GM12878 (cell line): ENCODE data around the gene ARIH2. TPM values are rescaled to one million over a fixed set of nuclear protein-coding genes. Genes with fewer than 3 reads are reported as not detected.

Source experiments
- ATAC-seq: fragments of 200-7000 bp; cut with Tn5 transposase; 3 replicates; pipeline ENCODE4 v1.9.1; 2020; ENCODE audit warnings: mild to moderate bottlenecking, moderate library complexity
- BruUV-seq: library from RNA; stranded (reverse); fragments of 400-500 nt; replicated peaks from 2 replicates; lab custom pipeline; 2021; lab: Mats Ljungman, UMichigan
- CTCF ChIA-PET: fragments of 300-600 bp; sonication (Branson Sonifier 250); formaldehyde crosslinking; extraction: SDS; loops from one replicate; lab custom pipeline; 2021; ENCODE audit warnings: inconsistent platforms; lab: Yijun Ruan, JAX
- POLR2A ChIA-PET: fragments of 350-600 bp; formaldehyde crosslinking; extraction: SDS; loops from one replicate; lab custom pipeline; 2021; ENCODE audit warnings: inconsistent platforms; lab: Charles Lee
- RAD21 ChIA-PET: fragments of 300-600 bp; sonication (Branson Sonifier 250); formaldehyde crosslinking; loops from one replicate; lab custom pipeline; 2023; ENCODE audit warnings: antibody characterized with exemption; ENCODE audit not compliant: unreplicated experiment; lab: Charles Lee
- SMC1A ChIA-PET: fragments of 300-600 bp; sonication (Branson Sonifier 250); formaldehyde crosslinking; loops from one replicate; lab custom pipeline; 2023; ENCODE audit not compliant: unreplicated experiment, uncharacterized antibody; lab: Charles Lee
- DNase-seq: peaks from one replicate; pipeline ENCODE4 v3.0.0-alpha.2; 2011; ENCODE audit warnings: low read depth, low spot score
- FAIRE-seq: peaks from 3 replicates; lab custom pipeline; 2011; peaks lifted over from hg19 to GRCh38; lab: Jason Lieb, UNC
- H2AFZ ChIP-seq: 2 replicates; pipeline ENCODE4 v1.6.0; 2011; ENCODE audit warnings: low read depth, low read length, control low read depth; ENCODE audit not compliant: control insufficient read depth
- H3K27ac ChIP-seq: 2 replicates; pipeline ENCODE4 v1.5.1; 2011; ENCODE audit warnings: control low read depth; ENCODE audit not compliant: control insufficient read depth, insufficient read depth
- H3K27me3 ChIP-seq, 2 experiments: replicated peaks in 1 of 2; 2 replicates each; pipeline versions ENCODE4 v1.6.0 to v1.6.1; 2011; ENCODE audit warnings: low read length in 1 of 2; ENCODE audit not compliant: control insufficient read depth in 2 of 2, insufficient read depth in 2 of 2
- H3K36me3 ChIP-seq, 2 experiments: 2 replicates each; pipeline ENCODE4 v1.5.1; 2011; ENCODE audit warnings: low read length in 1 of 2; ENCODE audit not compliant: control insufficient read depth in 2 of 2, insufficient read depth in 2 of 2
- H3K4me1 ChIP-seq: 2 replicates; pipeline ENCODE4 v1.6.1; 2011; ENCODE audit warnings: mild to moderate bottlenecking, low read length, moderate library complexity, mixed read lengths; ENCODE audit not compliant: control insufficient read depth, insufficient read depth
- H3K4me2 ChIP-seq: 2 replicates; pipeline ENCODE4 v1.6.0; 2011; ENCODE audit warnings: control low read depth; ENCODE audit not compliant: control insufficient read depth, insufficient read depth
- H3K4me3 ChIP-seq: fragments of 200-600 bp; sonication (generic); 2 replicates; pipeline ENCODE4 v1.5.1; 2016
- H3K79me2 ChIP-seq: 2 replicates; pipeline ENCODE4 v1.6.0; 2011; ENCODE audit warnings: low read length; ENCODE audit not compliant: control insufficient read depth, insufficient read depth
- H3K9ac ChIP-seq: 2 replicates; pipeline ENCODE4 v1.8.0; 2011; ENCODE audit warnings: low read length, control low read depth, mixed read lengths; ENCODE audit not compliant: control insufficient read depth, insufficient read depth
- H3K9me3 ChIP-seq: replicated peaks from 3 replicates; pipeline ENCODE4 v1.5.1; 2011; ENCODE audit warnings: mild to moderate bottlenecking, low read length; ENCODE audit not compliant: control insufficient read depth, insufficient read depth
- H4K20me1 ChIP-seq: 2 replicates; pipeline ENCODE4 v1.6.0; 2011; ENCODE audit not compliant: control insufficient read depth, insufficient read depth
- CBX5 ChIP-seq: sonication (generic); IDR thresholded peaks from 2 replicates; pipeline ENCODE4 v1.6.1; 2016; ENCODE audit warnings: low read depth, moderate library complexity, mild to moderate bottlenecking, inconsistent platforms
- NR2C2 ChIP-seq: IDR thresholded peaks from 2 replicates; pipeline ENCODE4 v1.6.1; 2011; ENCODE audit warnings: borderline replicate concordance, low read depth; ENCODE audit not compliant: control insufficient read depth, insufficient read length
- RB1 ChIP-seq: fragments of 450-650 bp; formaldehyde crosslinking; IDR thresholded peaks from 2 replicates; pipeline ENCODE4 v1.6.1; 2017; ENCODE audit warnings: mild to moderate bottlenecking, borderline replicate concordance
- RUNX3 ChIP-seq: IDR thresholded peaks from 2 replicates; pipeline ENCODE4 v1.6.1; 2012; ENCODE audit warnings: low read length, inconsistent platforms
- WGBS: methylation state at CpG from one replicate; pipeline ENCODE4 v1.1.6; 2016; ENCODE audit warnings: low lambda C conversion rate; ENCODE audit not compliant: insufficient replicate concordance, insufficient coverage; ENCODE audit errors: missing lambda C conversion rate; 5-methylcytosine and 5-hydroxymethylcytosine counted together
- in situ Hi-C: fragments of 300-500 bp; cut with MboI; formaldehyde crosslinking; loops from 9 replicates; pipeline ENCODE4 v1.14.3; 2018; ENCODE audit warnings: mixed read lengths
- intact Hi-C: fragments of 100-400 bp; cut with micrococcal nuclease; formaldehyde crosslinking; loops from one replicate; pipeline ENCODE4 v1.14.2; 2022; ENCODE audit not compliant: unreplicated experiment
- polyA plus RNA-seq, 11 experiments: library from polyadenylated mRNA; depleted of rRNA in 4 of 11; unstranded in 6 of 11; stranded (reverse) in 5 of 11; fragments of >200 nt; fragmentation: Nextera tagmentation in 4 of 11; fragmentation: Illumina TruSeq in 1 of 11; extraction: Ambion mirVana in 4 of 11; extraction: Trizol in 1 of 11; gene quantifications; 1 replicate in 1 of 11; 2 replicates in 10 of 11; pipeline versions ENCODE4 v1.2.1 to v1.2.3, GENCODE V29; 2011 to 2016; ENCODE audit warnings: inconsistent platforms in 2 of 11, missing spikeins in 2 of 11, low read depth in 1 of 11
- total RNA-seq, 4 experiments: library from RNA; depleted of rRNA in 3 of 4; stranded (reverse); fragments of >200 nt in 3 of 4; fragmentation: Illumina TruSeq in 1 of 4; extraction: Trizol in 1 of 4; gene quantifications; 2 replicates each; pipeline versions ENCODE4 v1.2.1 to v1.2.3, GENCODE V29; 2013 to 2021
- TF ChIP-seq, protein P1 (sequence below): fragments of 450-650 bp; IDR thresholded peaks from 2 replicates; pipeline ENCODE4 v1.6.1; 2017; ENCODE audit warnings: mild to moderate bottlenecking, moderate library complexity

Gene ARIH2
- total and polyA plus RNA-seq, 10 of the 15 experiments (the other 5 are each of a cell fraction or from before 2014, with no cell fraction given) = 18.7 to 74.7 (median 63.7) TPM

DNA sequence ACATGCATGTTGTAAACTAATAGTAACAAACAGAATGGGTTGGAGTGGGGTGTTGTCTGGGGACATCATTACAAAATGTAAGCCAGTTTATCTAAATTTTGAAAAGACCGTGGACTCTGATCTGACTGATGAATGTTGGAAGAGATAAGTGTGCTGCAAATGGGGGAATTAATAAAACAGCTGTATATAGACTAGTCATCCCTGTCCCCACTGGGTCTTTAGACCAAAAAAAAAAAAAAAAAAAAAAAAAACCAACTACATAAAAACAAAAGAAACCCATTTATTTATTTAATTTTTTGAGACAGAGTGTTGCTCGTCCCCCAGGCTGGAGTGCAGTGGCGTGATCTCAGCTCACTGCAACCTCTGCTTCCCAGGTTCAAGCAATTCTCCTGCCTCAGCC, 20.0 kb downstream of the ARIH2 start (continued):
- no peak for TF ChIP-seq RB1
- TF ChIP-seq NR2C2 = no peak

- H3K9ac ChIP-seq = no peak overlapping the region
- no peaks in the 10 kb centered on the region; the same call in 1 of the 2 replicates for H3K79me2 ChIP-seq
- FAIRE-seq (no peak), DNase-seq (no peak), ATAC-seq (no peak)
- no peaks in the 10 kb centered on the region for H4K20me1 ChIP-seq
- ChIA-PET CTCF (no interaction called here), RAD21 (no interaction called here), SMC1A (interaction anchor here (1.0 kb wide), 1 partner anchor 16 kb away, joined by 3 read pairs; no protein-coding TSS in a partner anchor), POLR2A (no interaction called here)
- no peak overlapping the region for H2AFZ ChIP-seq
- no peaks in the 10 kb centered on the region; a peak in 2 of 4 replicates for H3K36me3 ChIP-seq
- WGBS = 51% methylated on average over 2 of the region's 2 CpGs
- H3K9me3 ChIP-seq = no peaks in the 10 kb centered on the region
- TF ChIP-seq, protein P1, sequence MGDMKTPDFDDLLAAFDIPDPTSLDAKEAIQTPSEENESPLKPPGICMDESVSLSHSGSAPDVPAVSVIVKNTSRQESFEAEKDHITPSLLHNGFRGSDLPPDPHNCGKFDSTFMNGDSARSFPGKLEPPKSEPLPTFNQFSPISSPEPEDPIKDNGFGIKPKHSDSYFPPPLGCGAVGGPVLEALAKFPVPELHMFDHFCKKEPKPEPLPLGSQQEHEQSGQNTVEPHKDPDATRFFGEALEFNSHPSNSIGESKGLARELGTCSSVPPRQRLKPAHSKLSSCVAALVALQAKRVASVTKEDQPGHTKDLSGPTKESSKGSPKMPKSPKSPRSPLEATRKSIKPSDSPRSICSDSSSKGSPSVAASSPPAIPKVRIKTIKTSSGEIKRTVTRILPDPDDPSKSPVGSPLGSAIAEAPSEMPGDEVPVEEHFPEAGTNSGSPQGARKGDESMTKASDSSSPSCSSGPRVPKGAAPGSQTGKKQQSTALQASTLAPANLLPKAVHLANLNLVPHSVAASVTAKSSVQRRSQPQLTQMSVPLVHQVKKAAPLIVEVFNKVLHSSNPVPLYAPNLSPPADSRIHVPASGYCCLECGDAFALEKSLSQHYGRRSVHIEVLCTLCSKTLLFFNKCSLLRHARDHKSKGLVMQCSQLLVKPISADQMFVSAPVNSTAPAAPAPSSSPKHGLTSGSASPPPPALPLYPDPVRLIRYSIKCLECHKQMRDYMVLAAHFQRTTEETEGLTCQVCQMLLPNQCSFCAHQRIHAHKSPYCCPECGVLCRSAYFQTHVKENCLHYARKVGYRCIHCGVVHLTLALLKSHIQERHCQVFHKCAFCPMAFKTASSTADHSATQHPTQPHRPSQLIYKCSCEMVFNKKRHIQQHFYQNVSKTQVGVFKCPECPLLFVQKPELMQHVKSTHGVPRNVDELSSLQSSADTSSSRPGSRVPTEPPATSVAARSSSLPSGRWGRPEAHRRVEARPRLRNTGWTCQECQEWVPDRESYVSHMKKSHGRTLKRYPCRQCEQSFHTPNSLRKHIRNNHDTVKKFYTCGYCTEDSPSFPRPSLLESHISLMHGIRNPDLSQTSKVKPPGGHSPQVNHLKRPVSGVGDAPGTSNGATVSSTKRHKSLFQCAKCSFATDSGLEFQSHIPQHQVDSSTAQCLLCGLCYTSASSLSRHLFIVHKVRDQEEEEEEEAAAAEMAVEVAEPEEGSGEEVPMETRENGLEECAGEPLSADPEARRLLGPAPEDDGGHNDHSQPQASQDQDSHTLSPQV = no peak
- TF ChIP-seq RUNX3 (peak; percentile 35; the same call in 1 of the 2 replicates), CBX5 (no peak)
- in situ Hi-C loops = no loop called here
- intact Hi-C loops = no loop called here
- peaks cover 8% of the 10 kb centered on the region for H3K4me1 ChIP-seq
- BruUV-seq = no TSS peak
- H3K4me2 ChIP-seq = peak overlapping the region; percentile 46; the same call in 1 of the 2 replicates
- H3K27me3 ChIP-seq = no peaks in the 10 kb centered on the region
- H3K27ac ChIP-seq = peak overlapping the region; percentile 51
- H3K4me3 ChIP-seq = no peak overlapping the region
Observed at GRCh38 chr3:48945432-48945831, 26.8 kb downstream of the ARIH2 start.
